H1 (cell line): ENCODE data around the gene MPIG6B. TPM values are rescaled to one million over a fixed set of nuclear protein-coding genes. Genes with fewer than 3 reads are reported as not detected.

Experiments
- ATF2 ChIP-seq: IDR thresholded peaks from 2 replicates; pipeline ENCODE4 v1.6.1; 2012; ENCODE audit warnings: low read length, inconsistent platforms
- CBX8 ChIP-seq: fragments of 300-800, 300-1000 bp; sonication (generic); IDR thresholded peaks from 2 replicates; pipeline ENCODE4 v1.7.1; 2016; ENCODE audit warnings: low read depth, low read length, borderline replicate concordance
- CEBPB ChIP-seq: IDR thresholded peaks from 2 replicates; pipeline ENCODE4 v1.6.1; 2012; ENCODE audit warnings: low read depth, low read length
- CHD1 ChIP-seq: IDR thresholded peaks from 2 replicates; pipeline ENCODE4 v1.6.1; 2012; ENCODE audit warnings: low read depth, low read length, improper control_type of control experiment
- CHD2 ChIP-seq: IDR thresholded peaks from 2 replicates; pipeline ENCODE4 v1.6.1; 2012; ENCODE audit warnings: low read length, improper control_type of control experiment
- CTBP2 ChIP-seq: IDR thresholded peaks from 2 replicates; pipeline ENCODE4 v1.7.0; 2011; ENCODE audit warnings: borderline replicate concordance, mild to moderate bottlenecking, moderate library complexity, mixed read lengths, low read length; ENCODE audit not compliant: insufficient read depth, insufficient read length
- FOSL1 ChIP-seq: IDR thresholded peaks from 2 replicates; pipeline ENCODE4 v1.6.1; 2011; ENCODE audit warnings: mild to moderate bottlenecking, low read depth, low read length, moderate library complexity; ENCODE audit not compliant: insufficient read depth
- HDAC2 ChIP-seq, 2 experiments: fragments of 300-600 bp in 1 of 2; sonication (generic) in 1 of 2; IDR thresholded peaks; 2 replicates each; pipeline ENCODE4 v1.6.1; 2011 to 2012; ENCODE audit warnings: low read depth in 2 of 2, low read length in 2 of 2, mild to moderate bottlenecking in 2 of 2, moderate library complexity in 2 of 2, borderline replicate concordance in 1 of 2, inconsistent platforms in 1 of 2
- KDM4A ChIP-seq: IDR thresholded peaks from one replicate; pipeline ENCODE4 v1.7.1; 2012; ENCODE audit warnings: low read depth, mild to moderate bottlenecking, moderate library complexity, low read length, inconsistent platforms; ENCODE audit not compliant: severe bottlenecking
- NANOG ChIP-seq: IDR thresholded peaks from 2 replicates; pipeline ENCODE4 v1.6.1; 2011; ENCODE audit warnings: low read length, low read depth, mild to moderate bottlenecking, inconsistent platforms; ENCODE audit not compliant: insufficient read depth, poor library complexity, severe bottlenecking
- POLR2AphosphoS5 ChIP-seq: IDR thresholded peaks from 2 replicates; pipeline ENCODE4 v1.6.1; 2011; ENCODE audit warnings: low read depth, low read length
- POU5F1 ChIP-seq: IDR thresholded peaks from 2 replicates; pipeline ENCODE4 v1.6.1; 2011; ENCODE audit warnings: low read depth, mild to moderate bottlenecking, low read length, moderate library complexity
- RAD21 ChIP-seq, 2 experiments: IDR thresholded peaks in 1 of 2; conservative IDR thresholded peaks in 1 of 2; 2 replicates each; pipeline ENCODE4 v1.6.1; 2011; ENCODE audit warnings: low read depth in 2 of 2, low read length in 2 of 2, improper control_type of control experiment in 1 of 2, inconsistent platforms in 1 of 2, mild to moderate bottlenecking in 1 of 2, moderate library complexity in 1 of 2
- RBBP5 ChIP-seq: IDR thresholded peaks from 2 replicates; pipeline ENCODE4 v1.7.1; 2012; ENCODE audit warnings: low read depth, mild to moderate bottlenecking, inconsistent platforms, low read length, moderate library complexity, borderline replicate concordance
- RXRA ChIP-seq: IDR thresholded peaks from 2 replicates; pipeline ENCODE4 v1.6.1; 2011; ENCODE audit warnings: low read depth, mild to moderate bottlenecking, low read length, moderate library complexity; ENCODE audit not compliant: insufficient read depth
- SIN3A ChIP-seq, 2 experiments: IDR thresholded peaks in 1 of 2; conservative IDR thresholded peaks in 1 of 2; 2 replicates each; pipeline ENCODE4 v1.6.1; 2011 to 2012; ENCODE audit warnings: low read length in 2 of 2, improper control_type of control experiment in 1 of 2, low read depth in 1 of 2, mild to moderate bottlenecking in 1 of 2
- SP2 ChIP-seq: IDR thresholded peaks from 2 replicates; pipeline ENCODE4 v1.6.1; 2012; ENCODE audit warnings: mild to moderate bottlenecking, low read length, inconsistent platforms
- SP4 ChIP-seq: IDR thresholded peaks from 2 replicates; pipeline ENCODE4 v1.6.1; 2012; ENCODE audit warnings: low read length, inconsistent platforms
- SUZ12 ChIP-seq: fragments of 200-600 bp; sonication (generic); IDR thresholded peaks from 2 replicates; pipeline ENCODE4 v1.6.1; 2012; ENCODE audit warnings: mild to moderate bottlenecking, inconsistent platforms, low read length, moderate library complexity, mixed read lengths
- TAF7 ChIP-seq: optimal IDR thresholded peaks from 2 replicates; pipeline ENCODE3; 2011; ENCODE audit warnings: low read depth, mild to moderate bottlenecking, inconsistent platforms, low read length, moderate library complexity, borderline replicate concordance
- TBP ChIP-seq: IDR thresholded peaks from 2 replicates; pipeline ENCODE4 v1.6.1; 2011; ENCODE audit warnings: low read depth, low read length, improper control_type of control experiment
- polyA plus RNA-seq, 7 experiments: library from polyadenylated mRNA; depleted of rRNA in 3 of 7; stranded (reverse) in 5 of 7; unstranded in 2 of 7; fragments of >200 nt in 5 of 7; fragments of 200-250 nt in 2 of 7; gene quantifications; 1 replicate in 5 of 7; 2 replicates in 1 of 7; 4 replicates in 1 of 7; pipeline versions ENCODE4 v1.2.1 to v1.2.3, GENCODE V29; 2011 to 2013; ENCODE audit warnings: missing spikeins in 2 of 7, mixed read lengths in 2 of 7
- total RNA-seq: library from RNA; stranded (reverse); fragmentation: NEBNext Ultra II Directional; extraction: Animal tissue kit (Norgen Biotek cat#: 25700); gene quantifications from 2 replicates; pipeline ENCODE4 v1.2.1, GENCODE V29; 2021

MPIG6B gene
- total and polyA plus RNA-seq, 2 of the 8 experiments (the other 6 are each of a cell fraction or from before 2014, with no cell fraction given) = 0.18 TPM; not detected in 1

GRCh38 chr6:31739639-31740396 lies 16.6 kb downstream of the MPIG6B start, which contains the start of gene MSH5 (continued):
- TF ChIP-seq CEBPB (no peak), CHD2 (peak; percentile 80; the same call in 1 of the 2 replicates), POLR2AphosphoS5 (no peak; the same call in none of the 2 replicates), RXRA (no peak), KDM4A (no peak), POU5F1 (no peak), SP2 (peak; percentile 48), CHD1 (no peak), TBP (peak; percentile 69), FOSL1 (no peak), CBX8 (no peak), SP4 (peak; percentile 93; the same call in 1 of the 2 replicates), NANOG (peak; percentile 49), TAF7 (no peak), SIN3A (conservative IDR thresholded peaks at IDR 0.05 in 1 of 2, IDR thresholded peaks at IDR 0.05 in 1 of 2; ENCODE audit: low read depth in 1 of 2, low read length in 2 of 2) (0 out of 4 replicates have a peak, but pooled peaks of 1 of the 2 experiments have one; percentile 42), SUZ12 (no peak), RBBP5 (no peak), ATF2 (peak; percentile 77), CTBP2 (no peak), HDAC2 (IDR thresholded peaks at IDR 0.05; ENCODE audit: borderline replicate concordance in 1 of 2, low read depth in 2 of 2, low read length in 2 of 2) (peak in 1 of 2 experiments; percentile 86; a peak in 1 of 4 replicates), RAD21 (IDR thresholded peaks at IDR 0.05 in 1 of 2, conservative IDR thresholded peaks at IDR 0.05 in 1 of 2; ENCODE audit: low read depth in 2 of 2, low read length in 2 of 2) (no peak)
